SU-DHL-6 (cell line): ENCODE measurements around the gene CDK2.

Experiments
- H2AFZ ChIP-seq: fragments of 200-600 bp; sonication (generic); 2 replicates; pipeline ENCODE4 v1.6.1; 2014; ENCODE audit warnings: low read depth, mild to moderate bottlenecking, moderate library complexity, mixed read lengths, antibody characterized with exemption, low read length; ENCODE audit not compliant: severe bottlenecking
- H3F3A ChIP-seq: fragments of 200-600 bp; shearing (Covaris generic); 2 replicates; pipeline ENCODE4 v1.6.0; 2016; ENCODE audit warnings: antibody characterized with exemption, mild to moderate bottlenecking; ENCODE audit not compliant: insufficient read depth
- H3K27ac ChIP-seq: fragments of 200-600 bp; sonication (generic); 2 replicates; pipeline ENCODE4 v1.5.1; 2016; ENCODE audit warnings: low read depth, mild to moderate bottlenecking, low read length, moderate library complexity, mixed read lengths
- H3K27me3 ChIP-seq: fragments of 200-600 bp; sonication (generic), shearing (Covaris generic); 2 replicates; pipeline ENCODE4 v1.6.0; 2014; ENCODE audit warnings: mild to moderate bottlenecking, low read length
- H3K36me3 ChIP-seq: fragments of 200-600 bp; sonication (generic); 2 replicates; pipeline ENCODE4 v1.6.1; 2014; ENCODE audit warnings: mild to moderate bottlenecking, low read length, mixed read lengths
- H3K4me2 ChIP-seq: fragments of 300-600, 200-600 bp; shearing (Covaris generic), sonication (generic); 2 replicates; pipeline ENCODE4 v1.6.0; 2014; ENCODE audit warnings: low read length, low read depth, mild to moderate bottlenecking; ENCODE audit not compliant: poor library complexity, severe bottlenecking
- H3K4me3 ChIP-seq: fragments of 200-600 bp; sonication (generic); 2 replicates; pipeline ENCODE4 v1.5.1; 2014; ENCODE audit warnings: antibody characterized with exemption, low read length, mild to moderate bottlenecking, mixed read lengths; ENCODE audit not compliant: insufficient read depth, poor library complexity, severe bottlenecking
- H3K79me2 ChIP-seq: fragments of 200-600 bp; sonication (generic); 2 replicates; pipeline ENCODE4 v1.6.1; 2014; ENCODE audit warnings: mild to moderate bottlenecking, low read length, moderate library complexity; ENCODE audit not compliant: insufficient read depth
- H3K9ac ChIP-seq: fragments of 200-600 bp; sonication (generic); 2 replicates; pipeline ENCODE4 v1.7.0; 2014; ENCODE audit warnings: mild to moderate bottlenecking, low read length
- H3K9me2 ChIP-seq: fragments of 200-600 bp; sonication (generic); replicated peaks from 2 replicates; pipeline ENCODE4 v1.6.1; 2014; ENCODE audit warnings: low read length; ENCODE audit not compliant: insufficient read depth
- H3K9me3 ChIP-seq: fragments of 200-600 bp; sonication (generic); 2 replicates; pipeline ENCODE4 v1.6.1; 2014; ENCODE audit warnings: low read length, mixed read lengths; ENCODE audit not compliant: insufficient read depth
- H4K20me1 ChIP-seq: fragments of 200-600 bp; sonication (generic); 2 replicates; pipeline ENCODE4 v1.6.1; 2014; ENCODE audit warnings: low read depth, mild to moderate bottlenecking, antibody characterized with exemption, low read length, moderate library complexity, mixed read lengths
- EZH2phosphoT487 ChIP-seq: fragments of 200-600 bp; sonication (generic), shearing (Covaris generic); conservative IDR thresholded peaks from 2 replicates; pipeline ENCODE4 v1.6.1; 2018; ENCODE audit warnings: mild to moderate bottlenecking, antibody characterized with exemption, low read length, moderate library complexity, mixed read lengths
- TF ChIP-seq, protein P1 (sequence below): fragments of 200-600 bp; sonication (generic); IDR thresholded peaks from one replicate; pipeline ENCODE4 v1.5.1; 2017; ENCODE audit warnings: antibody characterized with exemption, mild to moderate bottlenecking, low read length, moderate library complexity; ENCODE audit not compliant: insufficient read depth, poor library complexity, severe bottlenecking

The CDK2 gene

DNA sequence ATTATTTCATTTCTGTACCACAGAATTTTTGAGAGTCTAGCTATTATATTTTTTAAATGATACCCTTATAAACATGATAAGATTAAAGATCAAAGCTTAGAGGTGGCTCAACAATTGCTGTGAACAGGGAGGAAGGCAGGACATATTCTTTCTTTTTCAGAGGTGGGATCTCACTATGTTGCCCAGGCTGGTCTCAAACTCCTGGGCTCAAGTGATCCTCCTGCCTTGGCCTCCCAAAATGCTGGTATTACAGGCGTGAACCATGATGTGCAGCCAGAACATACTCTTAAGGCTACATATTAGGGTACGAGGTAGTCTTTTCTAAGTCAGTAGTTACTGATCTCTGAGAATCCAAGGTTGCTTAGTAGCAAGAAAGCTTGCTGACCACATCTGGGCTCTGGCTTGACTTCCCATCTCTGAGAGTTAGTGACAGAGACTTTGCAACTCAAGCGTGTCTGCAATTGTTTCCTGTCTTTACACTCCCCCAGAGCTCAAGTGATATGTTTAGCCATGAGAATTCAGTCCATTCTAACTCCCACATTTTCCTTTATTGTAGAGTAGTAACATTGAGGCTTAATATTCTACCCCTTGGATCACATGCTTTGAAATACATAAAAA lies 15.8 kb downstream of the CDK2 start:
- H3K36me3 ChIP-seq: no peaks in the 10 kb centered on the region
- no peaks in the 10 kb centered on the region for H3K27me3 ChIP-seq
- no peaks in the 10 kb centered on the region; the same call in 1 of the 2 replicates for H3K79me2 ChIP-seq
- H4K20me1 ChIP-seq: no peaks in the 10 kb centered on the region
- TF ChIP-seq, protein P1, sequence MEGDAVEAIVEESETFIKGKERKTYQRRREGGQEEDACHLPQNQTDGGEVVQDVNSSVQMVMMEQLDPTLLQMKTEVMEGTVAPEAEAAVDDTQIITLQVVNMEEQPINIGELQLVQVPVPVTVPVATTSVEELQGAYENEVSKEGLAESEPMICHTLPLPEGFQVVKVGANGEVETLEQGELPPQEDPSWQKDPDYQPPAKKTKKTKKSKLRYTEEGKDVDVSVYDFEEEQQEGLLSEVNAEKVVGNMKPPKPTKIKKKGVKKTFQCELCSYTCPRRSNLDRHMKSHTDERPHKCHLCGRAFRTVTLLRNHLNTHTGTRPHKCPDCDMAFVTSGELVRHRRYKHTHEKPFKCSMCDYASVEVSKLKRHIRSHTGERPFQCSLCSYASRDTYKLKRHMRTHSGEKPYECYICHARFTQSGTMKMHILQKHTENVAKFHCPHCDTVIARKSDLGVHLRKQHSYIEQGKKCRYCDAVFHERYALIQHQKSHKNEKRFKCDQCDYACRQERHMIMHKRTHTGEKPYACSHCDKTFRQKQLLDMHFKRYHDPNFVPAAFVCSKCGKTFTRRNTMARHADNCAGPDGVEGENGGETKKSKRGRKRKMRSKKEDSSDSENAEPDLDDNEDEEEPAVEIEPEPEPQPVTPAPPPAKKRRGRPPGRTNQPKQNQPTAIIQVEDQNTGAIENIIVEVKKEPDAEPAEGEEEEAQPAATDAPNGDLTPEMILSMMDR: no peak
- no peak for TF ChIP-seq EZH2phosphoT487
- no peak overlapping the region for H2AFZ ChIP-seq
- no peaks in the 10 kb centered on the region for H3F3A ChIP-seq
- H3K9me2 ChIP-seq: no peaks in the 10 kb centered on the region
- H3K4me3 ChIP-seq: no peak overlapping the region
- H3K9me3 ChIP-seq: no peaks in the 10 kb centered on the region
- peak overlapping the region; percentile 13 for H3K4me2 ChIP-seq
- H3K27ac ChIP-seq: peak overlapping the region; percentile 45; the same call in 1 of the 2 replicates
- no peak overlapping the region for H3K9ac ChIP-seq

DNA sequence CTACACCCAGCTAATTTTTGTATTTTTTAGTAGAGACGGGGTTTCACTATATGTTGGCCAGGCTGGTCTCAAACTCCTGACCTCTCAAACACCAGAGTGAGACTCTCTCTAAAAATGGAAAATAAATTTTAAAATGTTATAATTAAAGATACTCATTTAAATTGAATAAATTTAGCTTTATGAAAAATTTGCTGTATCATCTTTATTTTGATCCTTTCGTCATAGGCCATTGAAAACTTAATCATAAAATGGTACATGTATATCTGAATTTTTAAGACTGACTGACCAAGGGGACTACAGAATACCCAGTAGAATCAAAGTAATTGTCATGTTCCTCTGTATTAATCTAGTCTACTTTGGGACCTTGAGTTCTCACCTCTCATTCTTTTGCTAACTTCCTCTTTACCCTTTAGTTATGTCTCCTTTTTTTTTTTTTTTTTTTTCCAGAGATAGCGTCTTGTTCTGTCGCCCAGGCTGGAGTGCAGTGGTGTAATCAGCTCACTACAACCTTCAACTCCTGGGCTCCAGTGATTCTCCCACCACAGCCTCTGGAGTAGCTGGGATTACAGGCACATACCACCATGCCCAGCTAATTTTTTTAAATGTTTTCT lies 16.7 kb downstream of the CDK2 start:
- H2AFZ ChIP-seq: no peak overlapping the region
- no peaks in the 10 kb centered on the region for H3K27me3 ChIP-seq
- H3K79me2 ChIP-seq: no peaks in the 10 kb centered on the region; the same call in 1 of the 2 replicates
- H4K20me1 ChIP-seq: no peaks in the 10 kb centered on the region
- H3K27ac ChIP-seq: no peak overlapping the region
- no peak overlapping the region for H3K4me3 ChIP-seq
- no peaks in the 10 kb centered on the region for H3K9me2 ChIP-seq
- H3F3A ChIP-seq: no peaks in the 10 kb centered on the region
- H3K9ac ChIP-seq: no peak overlapping the region
- TF ChIP-seq EZH2phosphoT487: no peak
- TF ChIP-seq, protein P1: no peak
- H3K4me2 ChIP-seq: no peak overlapping the region
- no peaks in the 10 kb centered on the region for H3K9me3 ChIP-seq
- H3K36me3 ChIP-seq: no peaks in the 10 kb centered on the region

DNA sequence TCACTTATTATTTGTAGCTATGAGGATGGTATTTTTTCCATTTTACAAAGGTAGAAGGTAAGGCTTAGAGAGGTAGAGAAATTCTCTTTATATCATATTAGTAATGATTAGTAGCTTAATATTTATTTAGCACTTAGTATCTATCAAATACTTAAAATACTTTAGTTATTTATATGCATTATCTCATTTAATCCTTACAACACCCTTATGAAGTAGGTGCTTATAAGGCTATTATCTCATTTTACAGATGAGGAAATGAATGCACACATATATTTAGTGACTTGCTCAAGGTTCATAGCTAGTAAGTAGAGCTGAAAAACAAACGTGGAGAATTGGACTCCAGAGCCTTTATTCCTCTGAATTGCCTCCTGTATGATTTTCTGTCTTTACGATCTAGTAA lies 18.2 kb downstream of the CDK2 start:
- Histone ChIP-seq H3K9me2 (no peaks in the 10 kb centered on the region), H3K4me3 (no peak overlapping the region), H3K4me2 (no peak overlapping the region), H4K20me1 (no peaks in the 10 kb centered on the region), H2AFZ (no peak overlapping the region), H3F3A (no peaks in the 10 kb centered on the region), H3K9me3 (no peaks in the 10 kb centered on the region), H3K36me3 (no peaks in the 10 kb centered on the region), H3K9ac (no peak overlapping the region), H3K27me3 (no peaks in the 10 kb centered on the region), H3K27ac (no peak overlapping the region), H3K79me2 (no peaks in the 10 kb centered on the region; the same call in 1 of the 2 replicates)
- TF ChIP-seq, protein P1: no peak
- no peak for TF ChIP-seq EZH2phosphoT487
